ENCODE measurements around the gene WFDC10B. TPM values are rescaled to one million over a fixed set of nuclear protein-coding genes. Genes with fewer than 3 reads are reported as not detected.
"Not testable (repeated sequence)": the region's sequence is repeated elsewhere in the genome, so short reads cannot be mapped to it uniquely, and the experiment has no call there.

WFDC10B gene
- not detected for total RNA-seq

DNA sequence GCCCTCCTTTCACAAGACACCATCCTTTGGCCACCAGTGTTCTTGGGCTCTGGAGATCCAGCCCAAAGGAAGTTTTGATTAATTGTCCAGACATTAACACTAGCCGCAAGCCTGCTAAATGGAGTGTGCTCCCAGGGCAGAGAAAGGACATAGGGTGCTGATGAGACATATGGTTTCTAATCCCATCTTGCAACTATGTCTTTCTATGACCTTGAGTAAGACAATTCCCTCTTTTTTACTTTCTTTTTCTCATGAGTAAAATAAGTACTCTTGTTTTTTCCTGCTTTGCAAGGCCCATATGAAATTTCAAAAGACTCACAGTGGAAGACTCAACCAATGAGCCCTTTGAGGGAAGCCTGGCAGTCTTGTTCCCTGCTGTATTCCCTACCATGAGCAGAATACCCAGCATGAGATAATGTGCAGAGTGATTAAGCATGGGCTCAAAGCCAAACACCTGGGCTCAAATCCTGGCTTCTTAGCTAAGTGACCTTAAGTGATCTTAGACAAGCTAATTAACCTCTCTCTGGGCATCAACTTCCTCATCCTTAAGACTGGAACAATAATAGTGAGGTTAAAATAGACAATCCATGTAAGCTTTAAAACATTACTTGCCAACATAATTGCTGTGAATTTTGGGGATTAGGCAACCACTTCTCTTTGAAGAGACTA, at the start of gene WFDC10B:
Gene WFDC10B, minus strand, starts transcription at position 51 of the 669 bp plus-strand sequence. CDS start 19,027 bp downstream, outside the sequence.
- H3K9me3 Mint-ChIP-seq, result no peaks in the 10 kb centered on the region
- no peak within 1 kb of the TSS for H3K27ac Mint-ChIP-seq
- peaks cover 28% of the 10 kb centered on the region for H3K27me3 Mint-ChIP-seq
- H3K4me1 Mint-ChIP-seq, result no peaks in the 10 kb centered on the region
- H3K4me3 Mint-ChIP-seq, result no peak within 1 kb of the TSS
- no peaks in the 10 kb centered on the region for H3K36me3 Mint-ChIP-seq (ENCODE audit: low read depth)
- no peak for ATAC-seq (replicated peaks)

DNA sequence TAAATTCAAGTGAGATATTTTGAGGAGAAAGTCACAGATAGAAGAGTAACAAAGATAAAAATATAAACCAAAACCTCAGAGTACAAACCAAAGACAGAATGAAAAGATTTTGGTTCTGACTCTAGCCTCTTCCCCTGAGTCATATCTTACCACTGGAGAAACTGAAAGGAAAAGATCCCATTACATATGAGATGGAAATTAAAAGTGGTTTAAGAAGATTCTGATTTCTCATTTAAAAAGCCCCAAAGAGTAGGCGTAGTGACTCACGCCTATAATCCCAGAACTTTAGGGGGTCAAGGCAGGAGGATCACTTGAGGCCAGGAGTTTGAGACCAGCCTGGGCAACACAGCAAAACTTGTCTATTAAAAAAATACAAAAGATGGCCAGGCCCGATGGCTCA, 47.9 kb upstream of the WFDC10B start:
- Mint-ChIP-seq H3K27me3 (peaks cover 30% of the 10 kb centered on the region), H3K27ac (peak overlapping the region; percentile 45), H3K36me3 (ENCODE audit: low read depth) (no peaks in the 10 kb centered on the region), H3K4me1 (peaks cover 13% of the 10 kb centered on the region), H3K9me3 (peaks cover 4% of the 10 kb centered on the region), H3K4me3 (peak overlapping the region; percentile 6)
- ATAC-seq (replicated peaks), result peak; percentile 86

DNA sequence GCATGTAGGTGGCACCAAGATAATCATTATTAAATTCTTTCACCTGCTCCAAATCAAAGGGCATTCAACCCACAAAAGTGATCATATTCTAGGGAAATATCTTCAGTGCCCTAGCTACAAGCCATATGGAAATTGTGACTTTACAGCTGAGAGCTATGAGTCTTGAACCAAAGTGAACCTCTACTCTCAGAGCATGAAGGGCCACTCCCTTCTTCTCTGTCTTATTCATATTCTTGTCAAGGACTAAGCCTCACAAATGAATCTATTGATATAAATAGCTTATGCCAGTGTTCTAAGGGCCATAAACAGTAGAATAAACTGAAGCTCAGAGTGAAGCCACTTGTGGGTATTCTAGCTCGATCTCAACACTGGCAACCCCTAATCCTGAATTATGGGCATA, 46.9 kb upstream of the WFDC10B start:
- peak; percentile 70 for ATAC-seq (replicated peaks)

DNA sequence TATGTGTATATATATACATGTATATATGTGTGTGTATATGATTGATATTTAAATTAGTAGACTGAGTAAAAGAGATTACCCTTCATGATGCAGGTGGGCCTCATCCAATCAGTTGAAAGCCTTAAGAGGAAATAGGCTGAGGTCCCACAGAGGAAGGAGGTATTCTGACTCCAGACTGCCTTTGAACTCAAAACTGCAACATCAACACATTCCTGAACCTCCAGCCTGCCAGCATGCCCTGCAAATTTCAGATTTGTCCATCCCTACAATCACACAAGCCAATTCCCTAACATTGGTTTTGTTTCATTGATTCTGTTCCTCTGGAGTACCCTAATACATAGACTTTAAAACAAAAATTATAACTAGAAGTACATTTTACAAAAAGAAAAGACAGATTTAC, 40.2 kb upstream of the WFDC10B start:
- Mint-ChIP-seq H3K27ac (no peak overlapping the region), H3K27me3 (peaks cover 26% of the 10 kb centered on the region), H3K4me1 (no peaks in the 10 kb centered on the region), H3K4me3 (no peak overlapping the region), H3K9me3 (no peaks in the 10 kb centered on the region), H3K36me3 (ENCODE audit: low read depth) (no peaks in the 10 kb centered on the region)
- ATAC-seq (replicated peaks), result no peak

More for the DNA sequence above, 46.9 kb upstream of the WFDC10B start:
- Mint-ChIP-seq H3K36me3 (ENCODE audit: low read depth) (no peaks in the 10 kb centered on the region), H3K4me3 (peak overlapping the region; percentile 6), H3K9me3 (peaks cover 4% of the 10 kb centered on the region), H3K4me1 (peaks cover 13% of the 10 kb centered on the region), H3K27me3 (peaks cover 36% of the 10 kb centered on the region), H3K27ac (peak overlapping the region; percentile 45)

DNA sequence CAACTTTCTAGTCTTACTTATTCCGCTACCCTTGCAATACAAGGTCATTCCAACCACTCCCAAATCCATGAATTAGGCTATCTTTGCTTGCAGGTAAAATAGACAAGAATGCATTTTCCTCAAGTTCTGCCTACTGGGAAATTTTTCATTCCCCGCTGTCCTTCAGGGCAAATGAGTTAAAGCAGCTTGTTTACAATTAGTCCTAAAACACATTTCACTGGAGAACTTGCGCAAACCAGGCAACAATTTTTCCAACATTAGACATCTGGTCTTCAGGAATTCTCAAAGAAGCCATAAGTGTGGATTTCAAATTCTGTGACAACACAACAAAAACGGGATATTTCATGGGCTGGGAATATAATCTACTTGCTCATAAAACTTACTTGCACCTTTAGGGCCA, 37.8 kb upstream of the WFDC10B start:
- ATAC-seq (replicated peaks), result no peak
- peaks cover 14% of the 10 kb centered on the region for H3K27me3 Mint-ChIP-seq
- H3K9me3 Mint-ChIP-seq, result no peaks in the 10 kb centered on the region
- no peaks in the 10 kb centered on the region for H3K4me1 Mint-ChIP-seq
- no peaks in the 10 kb centered on the region for H3K36me3 Mint-ChIP-seq (ENCODE audit: low read depth)
- no peak overlapping the region for H3K27ac Mint-ChIP-seq
- H3K4me3 Mint-ChIP-seq, result no peak overlapping the region

DNA sequence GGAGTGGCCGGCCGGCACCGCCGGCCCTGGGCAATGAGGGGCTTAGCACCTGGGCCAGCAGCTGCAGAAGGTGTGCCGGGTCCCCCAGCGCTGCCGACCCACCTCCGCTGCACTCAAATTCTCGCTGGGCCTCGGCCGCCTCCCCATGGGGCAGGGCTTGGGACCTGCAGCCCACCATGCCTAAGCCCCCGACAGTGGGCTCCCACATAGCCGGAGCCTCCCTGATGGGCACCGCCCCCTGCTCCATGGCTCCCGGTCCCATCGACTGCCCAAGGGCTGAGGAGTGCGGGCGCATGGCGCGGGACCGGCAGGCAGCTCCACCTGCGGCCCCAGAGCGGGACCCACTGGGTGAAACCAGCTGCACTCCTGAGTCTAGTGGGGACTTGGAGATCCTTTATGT, 31.2 kb upstream of the WFDC10B start:
- Mint-ChIP-seq H3K9me3 (peaks cover 6% of the 10 kb centered on the region), H3K36me3 (ENCODE audit: low read depth) (no peaks in the 10 kb centered on the region), H3K4me3 (no peak overlapping the region), H3K4me1 (no peaks in the 10 kb centered on the region), H3K27ac (no peak overlapping the region), H3K27me3 (peaks cover 20% of the 10 kb centered on the region)
- ATAC-seq (replicated peaks), result no peak

DNA sequence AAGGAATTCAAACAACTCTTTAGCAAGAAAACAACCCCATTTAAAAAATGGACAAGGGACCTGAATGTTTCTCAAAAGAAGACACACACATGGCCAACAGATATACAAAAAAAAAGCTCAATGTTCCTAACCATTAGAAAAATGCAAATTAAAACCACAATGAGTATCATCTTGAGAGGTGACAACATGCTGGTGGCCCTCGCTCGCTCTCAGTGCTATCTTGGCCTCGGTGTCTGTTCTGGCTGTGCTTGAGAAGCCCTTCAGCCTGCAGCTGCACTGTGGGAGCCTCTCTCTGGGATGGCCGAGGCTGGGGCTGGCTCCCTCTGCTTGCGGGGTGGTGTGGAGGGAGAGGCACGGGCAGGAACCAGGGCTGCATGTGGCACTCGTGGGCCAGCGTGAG, 30.7 kb upstream of the WFDC10B start:
- Mint-ChIP-seq H3K9me3 (peaks cover 9% of the 10 kb centered on the region), H3K36me3 (ENCODE audit: low read depth) (no peaks in the 10 kb centered on the region)

DNA sequence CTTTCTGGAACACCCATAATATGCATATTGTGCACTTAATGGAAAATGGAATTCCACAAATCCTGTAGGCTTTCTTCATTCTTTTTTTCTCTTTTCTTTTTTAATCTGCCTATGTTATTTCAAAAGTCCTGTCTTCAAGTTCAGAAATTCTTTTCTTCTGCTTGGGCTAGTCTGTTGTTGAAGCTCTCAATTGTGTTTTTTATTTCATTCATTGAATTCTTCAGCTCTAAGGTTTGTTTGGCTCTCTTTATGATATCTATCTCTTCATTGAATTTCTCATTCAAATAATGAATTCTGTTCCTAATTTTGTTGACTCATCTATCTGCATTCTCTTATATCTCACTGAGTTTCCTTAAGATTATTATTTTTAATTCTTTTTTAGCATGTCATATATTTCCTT, 27.4 kb upstream of the WFDC10B start:
- Mint-ChIP-seq H3K36me3 (ENCODE audit: low read depth) (no peaks in the 10 kb centered on the region), H3K27me3 (peaks cover 20% of the 10 kb centered on the region), H3K4me3 (no peak overlapping the region), H3K4me1 (peaks cover 2% of the 10 kb centered on the region), H3K9me3 (peaks cover 9% of the 10 kb centered on the region), H3K27ac (no peak overlapping the region)
- ATAC-seq (replicated peaks), result no peak

More for the DNA sequence above, 30.7 kb upstream of the WFDC10B start:
- Mint-ChIP-seq H3K27ac (no peak overlapping the region), H3K4me3 (no peak overlapping the region), H3K4me1 (no peaks in the 10 kb centered on the region), H3K27me3 (peaks cover 22% of the 10 kb centered on the region)
- ATAC-seq (replicated peaks), result no peak

DNA sequence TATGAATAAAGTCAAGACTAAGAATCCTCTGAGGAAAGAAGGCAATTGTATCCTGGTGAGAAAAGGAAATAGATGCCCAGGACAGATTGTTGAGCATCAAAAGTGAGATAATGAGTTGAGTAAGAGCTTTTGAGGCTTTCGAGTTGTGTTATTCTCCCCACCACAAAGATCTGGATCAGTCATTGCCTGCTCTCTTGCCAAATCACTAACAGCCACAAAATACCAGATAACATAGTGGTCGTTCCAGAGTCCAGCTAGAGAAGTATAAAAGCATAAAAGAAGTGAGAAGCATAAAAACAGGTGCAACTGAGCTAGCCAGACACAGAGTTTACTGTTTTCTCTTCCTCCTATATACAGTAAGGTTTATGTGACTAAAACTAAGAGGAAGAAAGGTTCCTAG, 22.2 kb upstream of the WFDC10B start:
- Mint-ChIP-seq H3K27ac (no peak overlapping the region), H3K36me3 (ENCODE audit: low read depth) (no peaks in the 10 kb centered on the region), H3K9me3 (peaks cover 6% of the 10 kb centered on the region), H3K4me3 (no peak overlapping the region), H3K4me1 (peaks cover 7% of the 10 kb centered on the region), H3K27me3 (peaks cover 30% of the 10 kb centered on the region)
- ATAC-seq (replicated peaks), result peak; percentile 78

DNA sequence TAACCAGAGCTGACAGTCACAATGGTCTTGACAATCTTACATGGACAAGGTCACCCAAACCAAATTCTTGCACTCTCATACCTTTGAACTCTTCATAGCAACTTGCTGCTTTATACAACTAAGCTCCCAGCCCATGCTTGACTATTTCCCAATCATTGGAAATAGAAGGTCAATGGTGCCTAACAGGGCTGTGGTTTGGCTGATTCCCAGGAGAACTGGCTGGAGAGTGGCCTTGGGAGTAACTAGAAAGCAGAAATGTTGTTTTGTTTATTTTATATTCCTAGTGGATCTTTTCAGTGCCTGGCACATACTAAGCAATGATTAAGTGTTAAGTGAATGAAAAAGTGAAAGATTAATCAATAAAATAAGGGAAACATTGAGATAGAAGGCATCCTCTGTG, 20.3 kb upstream of the WFDC10B start:
- Mint-ChIP-seq H3K4me3 (no peak overlapping the region), H3K9me3 (no peaks in the 10 kb centered on the region), H3K36me3 (ENCODE audit: low read depth) (no peaks in the 10 kb centered on the region), H3K27me3 (peaks cover 29% of the 10 kb centered on the region), H3K27ac (no peak overlapping the region), H3K4me1 (peaks cover 7% of the 10 kb centered on the region)
- no peak for ATAC-seq (replicated peaks)

DNA sequence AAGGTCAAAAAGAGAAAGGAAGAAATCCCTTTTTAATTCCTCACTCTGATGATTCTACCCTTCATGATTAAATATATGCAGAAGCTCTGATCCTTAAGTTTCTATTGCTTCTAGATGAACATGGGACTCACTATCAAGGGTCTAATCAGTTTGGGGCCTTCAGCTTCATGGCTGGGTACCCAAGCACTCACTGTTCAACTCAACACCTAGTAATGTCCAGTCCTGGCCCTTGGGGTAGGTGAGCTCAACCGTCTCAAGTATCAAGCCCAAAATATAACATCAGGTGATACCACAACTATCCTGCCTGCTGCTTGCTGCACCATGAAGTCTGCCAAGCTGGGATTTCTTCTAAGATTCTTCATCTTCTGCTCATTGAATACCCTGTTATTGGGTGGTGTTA, 17.2 kb upstream of the WFDC10B start, which contains the start of gene SPINT4:
Gene SPINT4, plus strand, starts transcription at position 301 of the 400 bp plus-strand sequence. Its CDS starts 21 bp downstream, at position 322.
- H3K27ac Mint-ChIP-seq, result no peak within 1 kb of the TSS
- no peaks in the 10 kb centered on the region for H3K9me3 Mint-ChIP-seq
- peaks cover 39% of the 10 kb centered on the region for H3K27me3 Mint-ChIP-seq
- no peak for ATAC-seq (replicated peaks)
- no peaks in the 10 kb centered on the region for H3K36me3 Mint-ChIP-seq (ENCODE audit: low read depth)
- peaks cover 4% of the 10 kb centered on the region for H3K4me1 Mint-ChIP-seq
- H3K4me3 Mint-ChIP-seq, result no peak within 1 kb of the TSS

DNA sequence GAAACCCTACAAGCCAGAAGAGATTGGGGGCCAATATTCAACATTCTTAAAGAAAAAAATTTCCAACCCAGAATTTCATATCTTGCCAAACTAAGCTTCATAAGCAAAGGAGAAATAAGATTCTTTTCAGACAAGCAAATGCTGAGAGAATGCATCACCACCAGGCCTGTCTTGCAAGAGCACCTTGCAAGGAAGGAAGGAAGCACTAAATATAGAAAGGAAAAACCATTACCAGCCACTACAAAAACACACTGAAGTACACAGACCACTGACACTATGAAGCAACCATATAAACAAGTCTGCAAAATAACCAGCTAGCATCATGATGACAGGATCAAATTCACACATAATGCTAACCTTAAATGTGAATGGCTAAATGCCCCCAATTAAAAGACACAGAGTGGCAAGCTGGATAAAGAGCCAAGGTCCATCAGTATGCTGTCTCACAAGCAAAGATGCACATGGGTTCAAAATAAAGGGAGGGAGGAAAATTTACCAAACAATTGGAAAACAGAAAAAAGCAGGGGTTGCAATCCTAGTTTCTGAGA, 11.4 kb upstream of the WFDC10B start:
- not testable (repeated sequence) for H3K9me3 Mint-ChIP-seq; H3K4me1 Mint-ChIP-seq; H3K36me3 Mint-ChIP-seq (ENCODE audit: low read depth); H3K4me3 Mint-ChIP-seq; H3K27ac Mint-ChIP-seq; ATAC-seq (replicated peaks)
- peaks cover 49% of the 10 kb centered on the region for H3K27me3 Mint-ChIP-seq

DNA sequence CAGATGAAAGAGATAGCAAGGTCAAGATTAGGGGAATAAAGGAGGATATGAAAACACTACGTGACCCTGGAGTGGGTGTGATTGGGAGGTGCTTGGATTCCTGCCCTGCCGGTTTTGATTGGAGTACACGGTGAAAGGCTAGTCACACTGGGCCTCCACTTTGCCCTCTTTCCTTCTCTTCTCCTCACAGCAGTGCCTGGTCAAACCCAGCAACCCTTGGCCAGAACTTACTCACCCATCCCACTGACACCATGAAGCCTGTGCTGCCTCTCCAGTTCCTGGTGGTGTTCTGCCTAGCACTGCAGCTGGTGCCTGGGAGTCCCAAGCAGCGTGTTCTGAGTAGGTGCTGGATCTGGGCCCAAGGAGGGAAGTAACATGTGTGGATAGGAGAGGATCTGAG, 2.9 kb downstream of the WFDC10B start, which contains the start of gene WFDC13:
Gene WFDC13, plus strand, starts transcription at position 166 of the 400 bp plus-strand sequence. Its CDS starts 86 bp downstream, at position 252.
- Mint-ChIP-seq H3K4me3 (no peak within 1 kb of the TSS), H3K36me3 (ENCODE audit: low read depth) (no peaks in the 10 kb centered on the region), H3K9me3 (no peaks in the 10 kb centered on the region), H3K4me1 (no peaks in the 10 kb centered on the region), H3K27me3 (peaks cover 15% of the 10 kb centered on the region), H3K27ac (no peak within 1 kb of the TSS)
- ATAC-seq (replicated peaks), result no peak

DNA sequence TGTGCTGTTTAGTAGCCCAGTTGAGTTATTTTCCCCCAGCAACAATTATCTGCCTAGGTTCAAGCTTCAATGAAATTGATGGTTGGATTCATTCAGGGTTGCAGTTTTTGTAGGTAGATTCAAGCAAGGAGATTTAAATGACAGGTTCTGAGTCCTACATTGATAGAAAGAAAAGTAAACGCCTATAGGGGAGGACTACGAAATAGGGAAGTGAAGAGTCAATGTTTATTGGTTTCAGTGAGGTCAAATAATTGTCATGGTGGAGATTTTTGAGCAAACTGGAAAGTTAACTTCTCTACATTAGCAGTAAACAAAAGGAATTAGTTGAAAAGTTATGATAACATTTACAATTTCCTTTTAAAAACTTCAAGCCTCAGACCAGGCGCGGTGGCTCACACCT, 3.7 kb downstream of the WFDC10B start:
- H3K4me3 Mint-ChIP-seq, result no peak overlapping the region
- H3K27ac Mint-ChIP-seq, result no peak overlapping the region
- H3K4me1 Mint-ChIP-seq, result no peaks in the 10 kb centered on the region
- no peaks in the 10 kb centered on the region for H3K36me3 Mint-ChIP-seq (ENCODE audit: low read depth)
- no peak for ATAC-seq (replicated peaks)
- peaks cover 19% of the 10 kb centered on the region for H3K27me3 Mint-ChIP-seq
- H3K9me3 Mint-ChIP-seq, result no peaks in the 10 kb centered on the region

DNA sequence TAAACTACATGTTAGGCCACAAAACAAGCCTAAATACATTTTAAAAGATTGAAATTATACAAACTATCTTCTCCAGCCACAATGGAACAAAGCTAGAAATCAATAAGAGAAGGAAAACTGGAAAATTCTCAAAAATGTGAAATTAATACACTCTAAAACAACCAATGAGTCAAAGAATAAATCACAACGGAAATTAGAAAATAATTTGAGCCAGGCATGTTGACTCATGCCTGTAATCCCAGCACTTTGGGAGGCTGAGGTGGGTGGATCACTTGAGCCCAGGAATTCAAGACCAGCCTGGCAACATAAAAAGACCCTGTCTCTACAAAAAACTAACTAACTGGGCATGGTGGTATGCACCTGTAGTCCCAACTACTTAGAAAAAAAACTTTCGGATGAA, 9.3 kb downstream of the WFDC10B start:
- no peaks in the 10 kb centered on the region for H3K4me1 Mint-ChIP-seq
- H3K9me3 Mint-ChIP-seq, result peaks cover 3% of the 10 kb centered on the region
- peaks cover 37% of the 10 kb centered on the region for H3K27me3 Mint-ChIP-seq
- H3K27ac Mint-ChIP-seq, result no peak overlapping the region
- no peak for ATAC-seq (replicated peaks)
- no peaks in the 10 kb centered on the region for H3K36me3 Mint-ChIP-seq (ENCODE audit: low read depth)
- H3K4me3 Mint-ChIP-seq, result no peak overlapping the region
